Psoas muscle (tissue), 8 donors: ENCODE measurements around the gene PSMB7. TPM values are rescaled to one million over a fixed set of nuclear protein-coding genes. Genes with fewer than 3 reads are reported as not detected.

Experiments used
- ATAC-seq, 4 donors: fragments of 200-7000 bp; cut with Tn5 transposase; one replicate each; pipeline ENCODE4 v1.9.1; 2020; ENCODE audit warnings: moderate library complexity in 3 of 4, mild to moderate bottlenecking in 2 of 4
- DNase-seq, 2 donors: peaks; one replicate each; pipeline ENCODE4 v3.0.0-alpha.2; 2020
- H3K27ac ChIP-seq: fragments of 200-600 bp; one replicate; pipeline ENCODE4 v1.8.0; 2022
- H3K27me3 ChIP-seq, 3 donors: fragments of 200-600 bp in 1 of 3; one replicate each; pipeline versions ENCODE4 v1.6.1 to v1.8.0; 2013 to 2022; ENCODE audit warnings: low read length in 2 of 3, mild to moderate bottlenecking in 2 of 3, moderate library complexity in 1 of 3; ENCODE audit not compliant: insufficient read depth in 3 of 3
- H3K36me3 ChIP-seq, 2 donors: fragments of 200-600 bp in 1 of 2; one replicate each; pipeline versions ENCODE4 v1.6.1 to v1.8.0; 2013 to 2022; ENCODE audit warnings: low read depth in 1 of 2, mild to moderate bottlenecking in 1 of 2, moderate library complexity in 1 of 2; ENCODE audit not compliant: insufficient read depth in 1 of 2
- H3K4me1 ChIP-seq: fragments of 200-600 bp; one replicate; pipeline ENCODE4 v1.8.0; 2022
- H3K4me3 ChIP-seq: fragments of 200-600 bp; one replicate; pipeline ENCODE4 v1.8.0; 2022; ENCODE audit warnings: mild to moderate bottlenecking
- H3K9me3 ChIP-seq: fragments of 200-600 bp; one replicate; pipeline ENCODE4 v1.8.0; 2022
- CTCF ChIP-seq: fragments of 200-600 bp; IDR thresholded peaks from one replicate; pipeline ENCODE4 v1.8.0; 2022; ENCODE audit warnings: antibody characterized with exemption
- WGBS, 3 donors: extraction: QIAGEN DNeasy Blood & Tissue Kit; methylation state at CpG; one replicate each; pipeline versions ENCODE4 v1.1.6 to v1.1.7; 2013; 5-methylcytosine and 5-hydroxymethylcytosine counted together
- intact Hi-C, 2 donors: fragments of 100-400 bp; cut with DNase I; formaldehyde crosslinking; loops; one replicate each; pipeline versions ENCODE4 v1.11.0 to v1.14.2; 2022
- polyA plus RNA-seq, 3 donors: library from polyadenylated mRNA; stranded (reverse); fragments of 200-250 nt; gene quantifications; one replicate each; pipeline ENCODE4 v1.2.3, GENCODE V29; 2013
- total RNA-seq, 4 donors: library from RNA; stranded (reverse); fragmentation: NEBNext Ultra II Directional in 2 of 4; extraction: Animal tissue kit (Norgen Biotek cat#: 25700) in 2 of 4; gene quantifications; one replicate each; pipeline versions ENCODE4 v1.2.1 to v1.2.4, GENCODE V29; 2021 to 2023
- donor health status: healthy with polysubstance abuse.
- donor health status: DM: no; HTN: no; CAD: no; lungs with moderate emphysema.
- donor health status: Bipolar disorder and iron deficiency.
- donor health status: healthy.
- donor health status: DM: yes; HTN: yes; CAD: no.
- donor health status: DM: no; HTN: no; CAD: no.
- donor health status: DM: no; HTN: no; CAD: no.
- donor health status: DM: yes; HTN: yes; CAD: no.

PSMB7 gene
- total and polyA plus RNA-seq, 7 donors = 144 to 421 (median 189) TPM

DNA sequence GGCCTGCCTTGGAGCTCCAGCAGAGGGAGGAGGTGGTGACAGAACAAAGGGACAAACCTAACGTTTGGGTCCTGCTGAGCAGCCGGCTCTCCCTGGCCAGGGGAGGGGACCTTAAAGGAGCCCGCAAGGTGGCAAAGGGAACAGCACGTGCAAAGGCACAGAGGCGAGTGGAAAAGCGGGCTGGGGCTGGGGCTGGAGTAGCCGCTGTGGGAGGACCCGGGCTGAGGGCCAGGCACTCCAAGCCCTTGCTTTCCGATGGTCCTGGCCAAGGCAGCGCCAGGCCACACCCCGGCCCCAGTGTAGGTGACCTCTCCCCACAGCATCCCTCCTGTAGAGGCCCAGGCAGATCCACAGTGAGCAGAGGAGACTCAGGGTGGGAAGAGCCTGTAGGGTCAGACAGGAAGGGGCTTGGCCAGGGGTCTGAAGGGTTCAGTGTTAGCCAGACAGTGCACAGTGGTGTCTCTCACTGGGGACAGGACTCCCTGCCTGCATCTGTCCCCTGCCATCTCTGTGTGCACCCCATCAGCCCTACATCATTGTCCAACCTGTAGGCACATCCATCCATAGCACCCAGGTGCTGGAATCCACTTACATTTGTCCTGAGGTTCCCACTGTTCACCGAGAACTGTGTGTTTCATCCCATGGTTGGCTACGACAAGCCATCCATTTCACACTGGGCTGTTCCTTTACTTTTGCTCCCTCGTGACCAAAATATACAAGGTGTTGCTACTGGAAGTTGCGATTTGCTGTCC, 80.5 kb downstream of the PSMB7 start:
- no peak for ATAC-seq

GRCh38 chr9:124333203-124333579, 82.1 kb downstream of the PSMB7 start:
- Histone ChIP-seq H3K27ac (no peak overlapping the region), H3K4me1 (no peaks in the 10 kb centered on the region), H3K36me3 (peaks cover 0 to 30% of the 10 kb centered on the region in 2 donors), H3K9me3 (peaks cover 7% of the 10 kb centered on the region), H3K27me3 (no peaks in the 10 kb centered on the region), H3K4me3 (no peak overlapping the region)
- intact Hi-C loops = no loop called here
- no peak for DNase-seq
- WGBS, 3 donors = 89 to 93% (median 90%) methylated on average over 7 of the region's 7 CpGs
- no peak for ATAC-seq
- TF ChIP-seq CTCF = no peak

More for the DNA sequence above, 80.5 kb downstream of the PSMB7 start:
- Histone ChIP-seq H3K4me1 (no peaks in the 10 kb centered on the region), H3K36me3 (peaks cover 0 to 20% of the 10 kb centered on the region in 2 donors), H3K9me3 (peaks cover 7% of the 10 kb centered on the region), H3K4me3 (no peak overlapping the region), H3K27ac (no peak overlapping the region), H3K27me3 (no peaks in the 10 kb centered on the region)
- no peak for DNase-seq
- intact Hi-C loops = no loop called here
- TF ChIP-seq CTCF = no peak
- WGBS, 3 donors = 89 to 90% (median 89%) methylated on average over 15 of the region's 15 CpGs

DNA sequence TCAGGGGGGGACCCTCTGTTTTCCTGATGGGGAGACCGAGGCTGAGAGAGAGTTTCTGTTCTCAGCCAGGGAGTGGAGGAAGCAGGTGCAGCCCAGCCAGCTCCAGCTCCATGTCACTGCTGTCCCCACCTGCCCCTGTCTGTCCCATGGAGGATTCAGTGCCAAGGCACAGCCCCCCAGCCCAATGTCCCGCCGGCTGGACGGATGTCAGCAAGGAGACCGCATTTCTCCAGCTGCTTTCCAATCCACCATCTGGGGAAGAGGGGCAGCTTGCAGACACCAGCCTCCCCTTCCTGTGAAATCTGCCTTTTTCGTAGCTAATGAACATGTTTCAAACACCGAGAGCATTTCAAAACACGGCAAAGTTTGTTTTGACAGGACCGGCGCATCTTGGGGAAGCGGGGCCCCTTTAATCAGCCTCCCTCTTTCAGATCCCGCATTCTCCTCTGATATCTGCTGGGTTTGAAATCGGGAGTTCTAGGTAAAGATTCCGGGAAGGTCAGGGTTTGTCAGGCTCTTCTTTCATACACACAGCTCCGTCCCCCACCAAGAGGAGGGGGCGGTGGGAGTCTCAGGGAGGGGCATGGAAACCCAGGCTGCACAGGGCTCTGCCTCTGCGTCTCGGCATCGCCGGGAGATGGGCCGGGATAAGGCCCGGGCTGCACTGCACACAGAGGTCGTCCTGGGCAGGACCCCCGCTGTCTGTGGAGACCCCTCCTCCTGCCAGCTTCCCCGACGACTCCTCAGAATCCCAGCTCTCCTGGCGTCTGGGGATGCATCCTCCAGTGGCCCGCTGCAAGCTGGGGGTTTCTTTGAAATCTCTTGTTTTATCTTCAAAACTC, 82.7 kb downstream of the PSMB7 start:
- Histone ChIP-seq H3K27ac (no peak overlapping the region), H3K4me3 (no peak overlapping the region), H3K36me3 (peaks cover 0 to 31% of the 10 kb centered on the region in 2 donors), H3K27me3 (no peaks in the 10 kb centered on the region), H3K9me3 (peaks cover 3% of the 10 kb centered on the region), H3K4me1 (no peaks in the 10 kb centered on the region)
- DNase-seq (no peak), ATAC-seq (no peak)
- 58 to 70% (median 60%) methylated on average over 27 to 28 of the region's 28 CpGs for WGBS, 3 donors
- intact Hi-C loops = no loop called here
- TF ChIP-seq CTCF = no peak

GRCh38 chr9:124331580-124331979, 83.7 kb downstream of the PSMB7 start:
- DNase-seq (no peak), ATAC-seq (no peak)
- 81 to 83% (median 82%) methylated on average over 11 of the region's 11 CpGs for WGBS, 3 donors
- no peaks in the 10 kb centered on the region for H3K9me3 ChIP-seq
- H3K27me3 ChIP-seq = no peaks in the 10 kb centered on the region
- no peak overlapping the region for H3K27ac ChIP-seq
- no peaks in the 10 kb centered on the region for H3K4me1 ChIP-seq
- intact Hi-C loops = no loop called here
- no peak for TF ChIP-seq CTCF
- H3K36me3 ChIP-seq = peaks cover 0 to 39% of the 10 kb centered on the region in 2 donors
- no peak overlapping the region for H3K4me3 ChIP-seq
